K562 (cell line): ENCODE results near the gene SERPINA12. TPM values are rescaled to one million over a fixed set of nuclear protein-coding genes. Genes with fewer than 3 reads are reported as not detected.

Experiments
- RREB1 ChIP-seq: fragments of 250-450 bp; sonication (Bioruptor Pico); IDR thresholded peaks from 2 replicates; pipeline ENCODE4 v1.4.0; 2020
- SPI1 ChIP-seq: IDR thresholded peaks from 2 replicates; pipeline ENCODE4 v1.6.1; 2011; ENCODE audit warnings: low read depth, low read length, control low read depth, borderline replicate concordance
- ZBTB5 ChIP-seq: fragments of 450-650 bp; IDR thresholded peaks from 2 replicates; pipeline ENCODE4 v1.6.1; 2017; ENCODE audit warnings: antibody characterized with exemption
- polyA plus RNA-seq, 8 experiments: library from polyadenylated mRNA; depleted of rRNA in 4 of 8; stranded (reverse) in 5 of 8; unstranded in 3 of 8; fragments of >200 nt; fragmentation: Nextera tagmentation in 2 of 8; fragmentation: Illumina TruSeq in 1 of 8; extraction: Ambion mirVana in 2 of 8; extraction: Trizol in 1 of 8; gene quantifications; 2 replicates each; pipeline versions ENCODE4 v1.2.1 to v1.2.3, GENCODE V29; 2011 to 2014; ENCODE audit warnings: inconsistent platforms in 1 of 8, missing spikeins in 1 of 8
- total RNA-seq, 7 experiments: library from RNA; depleted of rRNA in 6 of 7; stranded (reverse); fragments of >200 nt in 6 of 7; fragmentation: Illumina TruSeq in 2 of 7; extraction: Trizol in 2 of 7; gene quantifications; 2 replicates each; pipeline versions ENCODE4 v1.2.1 to v1.2.3, GENCODE V29; 2011 to 2021; ENCODE audit warnings: low replicate concordance in 1 of 7

Gene SERPINA12
- total and polyA plus RNA-seq, 9 of the 15 experiments (the other 6 are each of a cell fraction or from before 2014, with no cell fraction given), result not detected

GRCh38 chr14:94467728-94468520 is 41.3 kb downstream of the SERPINA12 start (continued):
- TF ChIP-seq RREB1 (CRISPR knock-in tag) (no peak), ZBTB5 (no peak), SPI1 (no peak)
- TF ChIP-seq, all 486 proteins: peak for 0
